T-helper 9 cell (primary cell): ENCODE results near the gene EPHB6.

Source experiments
- DNase-seq: peaks from one replicate; pipeline ENCODE4 v3.0.0-alpha.2; 2020

EPHB6 gene

DNA sequence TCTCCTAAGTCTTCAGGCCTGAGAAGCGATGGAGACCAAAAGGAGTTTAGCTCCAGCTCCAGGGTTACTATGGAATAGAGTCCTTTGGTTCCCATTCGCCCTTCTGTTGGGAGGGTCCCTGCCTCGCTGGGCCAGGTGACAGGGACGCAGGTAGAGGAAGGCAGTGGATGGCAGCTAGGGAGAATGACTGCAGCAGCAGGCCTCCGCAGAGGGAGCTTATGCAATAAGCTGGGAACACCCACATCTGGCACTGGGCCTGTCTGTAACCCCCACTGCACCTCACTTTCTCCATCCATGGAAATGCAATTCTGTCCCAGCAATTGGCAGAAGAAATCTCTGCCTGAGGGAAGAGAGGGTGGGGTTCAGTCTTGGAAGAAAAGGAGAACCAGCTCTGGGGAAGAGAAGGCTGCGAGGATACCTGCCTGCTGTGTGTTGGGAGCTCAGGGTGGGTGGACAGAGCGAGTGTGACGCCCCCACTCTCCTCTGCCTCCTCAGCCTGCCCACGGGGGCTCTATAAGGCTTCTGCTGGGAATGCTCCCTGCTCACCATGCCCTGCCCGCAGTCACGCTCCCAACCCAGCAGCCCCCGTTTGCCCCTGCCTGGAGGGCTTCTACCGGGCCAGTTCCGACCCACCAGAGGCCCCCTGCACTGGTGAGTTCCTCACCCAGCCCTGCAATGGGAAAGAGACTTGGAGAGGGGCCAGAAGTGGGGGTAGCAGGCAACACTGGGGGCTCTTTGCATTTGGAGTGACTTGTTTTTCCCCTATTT, 10.3 kb downstream of the EPHB6 start:
- no peak for DNase-seq

DNA sequence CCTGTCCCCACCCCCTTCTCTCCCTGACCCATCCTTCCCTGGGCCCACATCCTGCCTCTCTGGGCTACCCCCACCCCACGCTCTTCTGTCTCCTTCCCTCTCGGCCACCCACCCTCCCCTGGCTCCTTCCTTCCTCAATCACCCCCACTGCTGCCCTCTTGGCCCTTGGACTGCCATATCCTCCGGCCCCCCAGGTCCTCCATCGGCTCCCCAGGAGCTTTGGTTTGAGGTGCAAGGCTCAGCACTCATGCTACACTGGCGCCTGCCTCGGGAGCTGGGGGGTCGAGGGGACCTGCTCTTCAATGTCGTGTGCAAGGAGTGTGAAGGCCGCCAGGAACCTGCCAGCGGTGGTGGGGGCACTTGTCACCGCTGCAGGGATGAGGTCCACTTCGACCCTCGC, 10.9 kb downstream of the EPHB6 start:
- DNase-seq, result no peak

DNA sequence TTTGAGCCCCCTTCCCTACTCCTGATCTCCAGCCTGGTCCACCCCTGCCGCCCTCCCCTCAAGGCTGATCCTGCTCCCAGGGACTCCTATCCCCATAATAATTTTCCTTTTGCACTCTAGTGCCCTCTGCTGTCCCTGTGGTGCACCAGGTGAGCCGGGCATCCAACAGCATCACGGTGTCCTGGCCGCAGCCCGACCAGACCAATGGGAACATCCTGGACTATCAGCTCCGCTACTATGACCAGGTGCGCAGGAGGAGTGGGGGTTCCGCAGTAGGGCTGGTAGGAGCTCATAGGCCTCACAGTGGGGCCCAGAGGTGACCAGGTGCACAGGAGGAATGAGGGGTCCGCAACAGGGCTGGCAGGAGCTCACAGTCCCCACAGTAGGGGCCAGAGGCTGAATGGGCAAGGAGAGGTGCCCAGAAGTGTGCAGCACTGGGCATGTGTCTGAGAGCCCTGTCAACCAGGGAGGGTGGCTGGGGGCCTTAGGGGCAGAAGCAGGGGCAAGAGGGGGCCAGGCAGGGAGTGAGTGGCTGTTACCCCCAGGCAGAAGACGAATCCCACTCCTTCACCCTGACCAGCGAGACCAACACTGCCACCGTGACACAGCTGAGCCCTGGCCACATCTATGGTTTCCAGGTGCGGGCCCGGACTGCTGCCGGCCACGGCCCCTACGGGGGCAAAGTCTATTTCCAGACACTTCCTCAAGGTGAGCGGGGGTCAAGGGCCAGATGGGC, 11.7 kb downstream of the EPHB6 start:
- no peak for DNase-seq

DNA sequence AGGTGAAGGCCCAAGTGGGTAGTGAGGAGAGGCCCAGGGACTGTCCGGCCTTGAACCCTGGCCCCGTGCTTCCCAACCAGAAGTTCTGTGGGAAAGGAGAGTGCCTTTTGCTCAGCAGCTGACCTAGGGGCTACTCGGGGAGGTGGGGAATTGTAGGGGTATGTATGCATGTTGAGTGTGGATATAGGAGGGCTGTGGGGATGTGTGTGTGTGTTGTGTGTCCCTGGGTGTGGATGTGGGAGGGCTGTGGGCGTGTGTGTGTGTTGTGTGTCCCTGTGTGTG, 12.2 kb downstream of the EPHB6 start:
- DNase-seq, result no peak

DNA sequence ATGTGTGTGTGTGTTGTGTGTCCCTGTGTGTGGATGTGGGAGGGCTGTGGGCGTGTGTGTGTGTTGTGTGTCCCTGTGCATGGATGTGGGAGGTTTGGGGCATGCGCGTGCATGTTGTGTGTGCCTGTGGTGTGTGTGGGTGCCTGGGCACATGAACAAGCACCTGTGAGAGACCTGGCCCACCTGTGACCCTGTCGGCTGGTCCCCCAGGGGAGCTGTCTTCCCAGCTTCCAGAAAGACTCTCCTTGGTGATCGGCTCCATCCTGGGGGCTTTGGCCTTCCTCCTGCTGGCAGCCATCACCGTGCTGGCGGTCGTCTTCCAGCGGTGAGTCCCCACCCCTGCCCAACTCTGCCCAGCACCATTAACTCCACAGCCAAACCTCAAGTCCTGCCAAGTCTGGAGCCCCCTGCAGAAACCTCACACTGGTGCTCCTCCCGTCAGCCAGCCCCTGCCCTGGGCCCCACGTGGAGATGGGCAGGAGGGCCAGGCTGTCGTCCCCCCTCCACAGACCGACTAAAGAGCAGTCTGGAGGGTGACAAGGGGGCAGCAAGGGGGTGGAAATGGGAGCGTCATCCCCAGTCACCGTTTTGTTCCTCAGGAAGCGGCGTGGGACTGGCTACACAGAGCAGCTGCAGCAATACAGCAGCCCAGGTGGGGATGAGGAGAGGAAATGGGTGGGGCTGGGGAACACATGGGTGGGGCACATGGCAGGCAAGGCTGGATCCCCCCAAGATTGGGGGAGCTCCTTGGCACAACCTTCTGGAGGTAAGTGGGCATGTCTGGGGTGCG, 12.7 kb downstream of the EPHB6 start:
- DNase-seq, result no peak

- DNase-seq, result no peak
Measured at GRCh38 chr7:142868188-142868985, 13.5 kb downstream of the EPHB6 start.

DNA sequence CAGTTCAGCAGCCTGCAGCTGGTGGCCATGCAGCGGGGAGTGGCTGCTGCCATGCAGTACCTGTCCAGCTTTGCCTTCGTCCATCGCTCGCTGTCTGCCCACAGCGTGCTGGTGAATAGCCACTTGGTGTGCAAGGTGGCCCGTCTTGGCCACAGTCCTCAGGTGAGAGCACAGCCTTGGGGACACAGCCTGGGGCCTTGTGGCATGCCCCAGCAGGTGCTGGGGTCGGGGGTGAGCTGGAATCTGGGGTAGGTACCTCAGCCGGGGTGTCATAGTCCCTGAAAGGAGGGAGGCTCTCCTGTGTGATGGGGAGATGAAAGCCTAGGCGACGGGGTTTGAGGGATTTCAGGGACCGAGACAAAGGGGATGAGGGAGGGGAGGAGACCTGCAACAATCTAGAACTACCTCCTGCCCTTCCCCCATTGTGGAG, 14.1 kb downstream of the EPHB6 start:
- no peak for DNase-seq

DNA sequence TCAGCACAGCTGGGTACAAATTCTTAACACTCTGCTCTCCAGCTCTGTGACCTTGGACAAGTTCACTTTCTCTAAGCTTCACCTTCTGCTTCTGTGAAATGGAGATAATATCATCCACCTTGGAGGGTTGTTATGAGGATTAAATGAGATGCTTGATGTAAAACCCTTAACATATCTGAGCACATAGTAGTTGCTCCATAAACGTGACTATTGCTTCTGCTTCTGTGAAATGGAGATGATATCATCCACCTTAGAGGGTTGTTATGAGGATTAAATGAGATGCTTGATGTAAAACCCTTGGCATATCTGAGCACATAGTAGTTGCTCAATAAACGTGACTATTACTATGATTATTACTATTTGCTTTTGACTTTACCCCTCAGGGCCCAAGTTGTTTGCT, 14.6 kb downstream of the EPHB6 start:
- DNase-seq, result no peak

GRCh38 chr7:142870147-142870559, 15.3 kb downstream of the EPHB6 start:
- DNase-seq, result no peak

GRCh38 chr7:142870566-142871259, 15.8 kb downstream of the EPHB6 start:
- no peak for DNase-seq

DNA sequence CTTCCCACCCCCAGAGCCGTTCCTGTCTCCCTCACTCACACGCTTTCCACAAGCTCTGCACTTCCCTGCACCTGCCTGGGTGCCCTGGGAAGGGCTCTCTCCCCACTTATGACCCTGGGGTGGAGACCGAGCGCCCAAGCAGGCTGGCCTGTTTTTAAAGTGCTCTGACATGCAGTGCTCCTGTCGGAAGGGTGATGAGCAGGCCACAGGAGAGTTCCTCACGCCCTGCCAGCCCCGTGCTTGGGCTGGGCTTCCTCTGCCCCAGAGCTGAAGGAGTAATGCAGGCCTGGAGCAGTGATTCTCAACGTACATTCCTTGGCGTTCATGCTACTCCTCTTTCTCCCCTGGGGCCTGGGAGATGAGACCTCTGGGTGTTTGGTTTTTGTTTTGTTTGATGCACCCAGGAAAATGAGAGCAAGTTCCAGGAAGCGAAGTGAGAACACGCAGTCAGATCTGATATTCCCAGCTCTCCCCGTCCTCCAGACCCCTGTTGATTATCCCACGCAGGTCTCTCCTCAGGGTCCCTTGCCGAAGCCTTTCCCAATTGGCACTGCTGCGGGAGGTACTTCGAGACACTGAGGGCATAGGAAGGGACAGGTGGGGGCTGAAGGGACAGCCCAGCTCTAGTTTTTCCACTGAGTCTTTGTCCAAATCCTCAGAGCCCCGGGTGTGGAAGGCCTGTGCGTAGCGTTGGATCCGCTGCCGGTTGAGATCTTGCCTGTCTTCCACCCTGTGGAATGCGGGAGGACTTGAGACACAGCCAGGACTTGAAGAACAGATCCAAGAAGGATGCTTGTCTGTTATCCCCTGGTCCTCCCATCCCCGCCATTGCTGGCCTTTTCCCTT, 16.6 kb downstream of the EPHB6 start:
- no peak for DNase-seq

GRCh38 chr7:142872106-142872675, 17.3 kb downstream of the EPHB6 start:
- DNase-seq, result no peak

- DNase-seq, result no peak
Measured at GRCh38 chr7:142873281-142873784, 18.5 kb downstream of the EPHB6 start.

DNA sequence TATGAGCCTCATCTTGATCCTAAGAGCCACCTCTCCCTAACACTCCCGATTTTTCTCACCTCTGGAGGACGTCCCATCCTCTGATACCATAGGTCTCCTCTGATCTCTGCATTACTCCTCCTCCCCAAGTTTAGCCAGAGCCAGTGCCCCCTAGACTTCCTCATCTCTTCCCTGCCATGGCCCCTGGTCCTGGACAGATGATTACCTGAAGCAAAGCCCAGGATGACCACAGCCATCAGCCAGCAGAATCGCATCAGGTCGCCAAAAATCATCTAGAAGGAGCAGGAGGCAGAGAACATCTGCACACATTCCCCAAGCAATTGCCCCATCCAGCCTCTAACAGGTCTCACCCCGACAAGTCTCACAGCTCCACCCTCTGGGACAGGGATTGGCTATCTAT, 19.0 kb downstream of the EPHB6 start:
- DNase-seq, result no peak

GRCh38 chr7:142874409-142874808, 19.5 kb downstream of the EPHB6 start:
- DNase-seq, result no peak

DNA sequence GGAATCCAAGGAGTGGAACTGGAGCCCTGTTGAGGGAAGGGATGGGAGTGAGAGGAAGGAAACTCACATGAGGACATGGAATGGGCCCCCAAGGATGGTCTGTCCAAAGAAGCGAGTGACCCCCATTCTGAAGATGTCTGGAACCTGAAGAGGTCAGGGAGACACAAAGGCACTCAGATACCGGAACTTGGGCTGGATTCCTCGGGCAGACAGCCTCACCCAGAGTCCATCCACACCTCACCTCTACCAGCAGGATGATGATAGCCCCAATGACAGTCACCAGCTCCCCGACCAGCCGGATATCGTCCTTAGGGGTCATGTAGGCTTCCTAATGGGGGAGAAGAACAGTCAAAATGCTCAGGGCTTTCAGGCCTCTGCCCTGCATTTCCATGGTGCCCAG, 20.0 kb downstream of the EPHB6 start:
- DNase-seq, result no peak

- no peak for DNase-seq
Measured at GRCh38 chr7:142875456-142875855, 20.6 kb downstream of the EPHB6 start.

DNA sequence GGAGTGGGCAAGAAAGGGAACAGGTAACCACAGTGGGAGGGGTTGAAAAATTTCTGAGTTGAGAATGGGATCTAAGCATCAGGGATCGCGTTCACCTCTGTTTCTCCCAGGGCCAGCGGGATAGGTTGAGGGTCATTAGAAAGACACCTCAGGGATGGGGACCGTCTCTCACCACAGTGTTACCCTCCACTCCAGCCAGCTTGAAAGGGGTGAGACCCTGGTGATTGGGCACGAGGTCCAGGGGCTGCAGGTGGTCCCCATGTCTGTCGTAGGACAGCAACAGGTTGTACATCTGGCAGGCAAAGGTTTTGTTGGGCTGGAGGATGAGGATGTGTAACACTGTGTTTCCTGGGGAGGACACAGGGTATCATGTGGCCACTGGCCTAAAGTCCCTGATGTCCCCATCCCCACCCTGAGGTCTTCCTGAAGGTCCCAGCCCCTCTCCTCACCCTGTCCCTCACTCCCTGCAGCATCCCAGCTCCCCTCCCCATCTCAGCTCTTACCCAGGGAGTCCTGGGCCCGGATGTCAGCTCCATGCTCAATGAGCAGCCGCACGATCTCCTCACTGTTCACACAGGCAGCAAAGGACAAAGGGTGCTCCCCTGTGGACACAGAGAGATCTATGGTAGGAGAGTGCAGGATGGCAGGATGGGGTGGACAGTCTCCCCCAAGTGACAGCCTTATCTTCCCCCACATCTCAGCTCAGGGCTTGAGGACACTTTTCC, 21.5 kb downstream of the EPHB6 start:
- DNase-seq, result no peak

GRCh38 chr7:142876991-142877910, 22.4 kb downstream of the EPHB6 start:
- no peak for DNase-seq
